GM12878 (cell line): Measurements from ENCODE around the gene DIS3L2. TPM values are rescaled to one million over a fixed set of nuclear protein-coding genes. Genes with fewer than 3 reads are reported as not detected.

Source experiments
- ATF7 ChIP-seq: fragments of 450-650 bp; IDR thresholded peaks from 2 replicates; pipeline ENCODE4 v1.6.1; 2016; ENCODE audit warnings: low read depth, mild to moderate bottlenecking
- EED ChIP-seq: sonication (generic); IDR thresholded peaks from 2 replicates; pipeline ENCODE4 v1.6.1; 2016; ENCODE audit warnings: antibody characterized with exemption, low read depth
- NBN ChIP-seq: fragments of 450-650 bp; IDR thresholded peaks from 2 replicates; pipeline ENCODE4 v1.6.1; 2016
- POLR2AphosphoS5 ChIP-seq: IDR thresholded peaks from 2 replicates; pipeline ENCODE4 v1.6.1; 2011; ENCODE audit warnings: mild to moderate bottlenecking, low read length, inconsistent platforms
- RAD21 ChIP-seq: IDR thresholded peaks from 2 replicates; pipeline ENCODE4 v1.6.1; 2011; ENCODE audit warnings: mild to moderate bottlenecking, low read depth, low read length, moderate library complexity; ENCODE audit not compliant: insufficient read depth
- RFX5 ChIP-seq: IDR thresholded peaks from 2 replicates; pipeline ENCODE4 v1.6.1; 2011; ENCODE audit warnings: low read depth, low read length, improper control_type of control experiment
- ZBED1 ChIP-seq: IDR thresholded peaks from 2 replicates; pipeline ENCODE4 v1.6.1; 2016; ENCODE audit warnings: borderline replicate concordance
- ZSCAN29 ChIP-seq: fragments of 450-650 bp; IDR thresholded peaks from 2 replicates; pipeline ENCODE4 v1.6.1; 2017; ENCODE audit warnings: mild to moderate bottlenecking, moderate library complexity
- polyA plus RNA-seq, 11 experiments: library from polyadenylated mRNA; depleted of rRNA in 4 of 11; unstranded in 6 of 11; stranded (reverse) in 5 of 11; fragments of >200 nt; fragmentation: Nextera tagmentation in 4 of 11; fragmentation: Illumina TruSeq in 1 of 11; extraction: Ambion mirVana in 4 of 11; extraction: Trizol in 1 of 11; gene quantifications; 1 replicate in 1 of 11; 2 replicates in 10 of 11; pipeline versions ENCODE4 v1.2.1 to v1.2.3, GENCODE V29; 2011 to 2016; ENCODE audit warnings: inconsistent platforms in 2 of 11, missing spikeins in 2 of 11, low read depth in 1 of 11
- total RNA-seq, 4 experiments: library from RNA; depleted of rRNA in 3 of 4; stranded (reverse); fragments of >200 nt in 3 of 4; fragmentation: Illumina TruSeq in 1 of 4; extraction: Trizol in 1 of 4; gene quantifications; 2 replicates each; pipeline versions ENCODE4 v1.2.1 to v1.2.3, GENCODE V29; 2013 to 2021
- TF ChIP-seq, protein P1 (sequence below): fragments of 450-650 bp; IDR thresholded peaks from 2 replicates; pipeline ENCODE4 v1.6.1; 2018; ENCODE audit warnings: borderline replicate concordance, mild to moderate bottlenecking; ENCODE audit not compliant: partially characterized antibody
- TF ChIP-seq, protein P2 (sequence below): fragments of 450-650 bp; IDR thresholded peaks from 2 replicates; pipeline ENCODE4 v1.6.1; 2017; ENCODE audit warnings: mild to moderate bottlenecking, low read depth, inconsistent platforms; ENCODE audit not compliant: poor library complexity, severe bottlenecking

Gene DIS3L2
- total and polyA plus RNA-seq, 10 of the 15 experiments (the other 5 are each of a cell fraction or from before 2014, with no cell fraction given): 3.5 to 27.1 (median 16.0) TPM

DNA sequence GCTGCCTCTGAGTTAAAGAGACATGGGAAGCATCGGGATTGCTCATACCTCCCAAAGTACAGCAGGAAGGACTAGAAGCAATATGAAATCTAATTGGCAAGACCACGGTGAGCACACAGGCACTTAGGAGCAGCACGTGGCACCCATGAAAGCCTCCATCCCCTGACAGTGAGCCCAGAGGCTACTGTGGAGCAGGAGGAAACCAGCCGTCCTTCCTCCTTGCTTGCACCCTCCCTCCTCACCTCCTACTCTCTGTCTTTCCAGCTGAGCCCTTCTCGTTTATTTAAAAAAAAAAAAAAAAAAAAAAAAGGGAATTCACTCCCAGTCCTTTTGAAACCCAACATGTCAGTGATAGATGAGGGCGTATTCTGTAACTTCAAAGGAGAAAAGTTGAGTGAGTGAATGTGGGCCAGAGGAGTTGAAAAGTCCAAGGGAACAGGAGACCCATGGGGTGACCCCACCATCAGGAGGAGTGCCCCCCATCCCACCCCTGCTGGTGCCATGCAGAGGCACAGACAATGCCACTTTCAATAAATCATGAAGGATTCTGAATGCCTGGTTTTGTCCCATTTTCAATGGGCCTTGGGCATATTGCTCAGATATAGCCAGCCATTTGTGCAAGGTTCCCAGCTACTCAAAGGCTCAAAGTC is 320.5 kb downstream of the DIS3L2 start (continued):
- TF ChIP-seq, protein P1, sequence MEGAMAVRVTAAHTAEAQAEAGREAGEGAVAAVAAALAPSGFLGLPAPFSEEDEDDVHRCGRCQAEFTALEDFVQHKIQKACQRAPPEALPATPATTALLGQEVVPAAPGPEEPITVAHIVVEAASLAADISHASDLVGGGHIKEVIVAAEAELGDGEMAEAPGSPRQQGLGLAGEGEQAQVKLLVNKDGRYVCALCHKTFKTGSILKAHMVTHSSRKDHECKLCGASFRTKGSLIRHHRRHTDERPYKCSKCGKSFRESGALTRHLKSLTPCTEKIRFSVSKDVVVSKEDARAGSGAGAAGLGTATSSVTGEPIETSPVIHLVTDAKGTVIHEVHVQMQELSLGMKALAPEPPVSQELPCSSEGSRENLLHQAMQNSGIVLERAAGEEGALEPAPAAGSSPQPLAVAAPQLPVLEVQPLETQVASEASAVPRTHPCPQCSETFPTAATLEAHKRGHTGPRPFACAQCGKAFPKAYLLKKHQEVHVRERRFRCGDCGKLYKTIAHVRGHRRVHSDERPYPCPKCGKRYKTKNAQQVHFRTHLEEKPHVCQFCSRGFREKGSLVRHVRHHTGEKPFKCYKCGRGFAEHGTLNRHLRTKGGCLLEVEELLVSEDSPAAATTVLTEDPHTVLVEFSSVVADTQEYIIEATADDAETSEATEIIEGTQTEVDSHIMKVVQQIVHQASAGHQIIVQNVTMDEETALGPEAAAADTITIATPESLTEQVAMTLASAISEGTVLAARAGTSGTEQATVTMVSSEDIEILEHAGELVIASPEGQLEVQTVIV: no peak
- no peak for TF ChIP-seq ZSCAN29
- no peak for TF ChIP-seq NBN
- no peak for TF ChIP-seq RAD21
- no peak for TF ChIP-seq EED
- TF ChIP-seq POLR2AphosphoS5: no peak
- TF ChIP-seq ATF7: no peak
- TF ChIP-seq, protein P2, sequence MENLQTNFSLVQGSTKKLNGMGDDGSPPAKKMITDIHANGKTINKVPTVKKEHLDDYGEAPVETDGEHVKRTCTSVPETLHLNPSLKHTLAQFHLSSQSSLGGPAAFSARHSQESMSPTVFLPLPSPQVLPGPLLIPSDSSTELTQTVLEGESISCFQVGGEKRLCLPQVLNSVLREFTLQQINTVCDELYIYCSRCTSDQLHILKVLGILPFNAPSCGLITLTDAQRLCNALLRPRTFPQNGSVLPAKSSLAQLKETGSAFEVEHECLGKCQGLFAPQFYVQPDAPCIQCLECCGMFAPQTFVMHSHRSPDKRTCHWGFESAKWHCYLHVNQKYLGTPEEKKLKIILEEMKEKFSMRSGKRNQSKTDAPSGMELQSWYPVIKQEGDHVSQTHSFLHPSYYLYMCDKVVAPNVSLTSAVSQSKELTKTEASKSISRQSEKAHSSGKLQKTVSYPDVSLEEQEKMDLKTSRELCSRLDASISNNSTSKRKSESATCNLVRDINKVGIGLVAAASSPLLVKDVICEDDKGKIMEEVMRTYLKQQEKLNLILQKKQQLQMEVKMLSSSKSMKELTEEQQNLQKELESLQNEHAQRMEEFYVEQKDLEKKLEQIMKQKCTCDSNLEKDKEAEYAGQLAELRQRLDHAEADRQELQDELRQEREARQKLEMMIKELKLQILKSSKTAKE: no peak
- no peak for TF ChIP-seq RFX5
- TF ChIP-seq ZBED1: no peak
